GM21576 (cell line): ENCODE measurements around the gene PTMS.

Experiments
- ATAC-seq: cut with Tn5 transposase; IDR thresholded peaks from one replicate; pipeline ENCODE4 v1.9.1; 2021; ENCODE audit warnings: mild to moderate bottlenecking, moderate library complexity; ENCODE audit not compliant: unreplicated experiment

Gene PTMS

DNA sequence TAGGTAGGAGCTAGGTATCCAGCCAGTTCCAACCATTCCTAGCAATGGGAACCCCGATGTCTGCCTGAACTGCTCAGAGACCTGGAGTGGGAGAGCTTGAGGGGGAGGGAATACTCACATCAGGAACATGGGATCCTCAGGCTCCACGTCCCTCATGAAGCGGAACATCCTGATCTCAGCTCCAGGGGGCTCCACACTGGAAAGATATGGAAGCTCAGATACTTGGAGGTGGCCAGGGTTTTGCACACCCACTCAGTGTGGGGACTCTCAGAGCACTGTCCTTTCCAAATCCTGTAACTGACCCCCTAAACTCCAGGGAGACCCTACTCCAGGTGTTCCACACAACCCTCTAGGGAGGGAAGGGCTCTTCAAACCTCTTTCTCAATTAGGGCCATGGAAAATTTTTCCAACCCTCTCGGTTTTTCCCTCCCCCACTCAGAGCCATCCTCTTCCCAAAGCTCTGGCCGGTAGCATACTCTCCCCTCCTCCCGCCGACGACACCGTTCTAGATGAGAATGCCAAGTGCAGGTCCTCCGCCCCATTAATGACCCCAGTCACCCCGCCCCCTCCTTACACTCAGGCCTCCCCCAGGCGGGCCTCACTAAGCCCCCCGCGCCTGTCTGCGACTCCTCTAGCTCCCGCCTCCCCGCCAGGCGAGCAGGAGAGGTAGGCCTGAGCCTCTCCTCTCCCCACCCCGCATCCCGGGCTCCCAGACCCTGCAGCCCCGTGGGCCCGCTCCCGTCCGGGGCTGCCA lies 13.8 kb upstream of the PTMS start:
- no peak for ATAC-seq

DNA sequence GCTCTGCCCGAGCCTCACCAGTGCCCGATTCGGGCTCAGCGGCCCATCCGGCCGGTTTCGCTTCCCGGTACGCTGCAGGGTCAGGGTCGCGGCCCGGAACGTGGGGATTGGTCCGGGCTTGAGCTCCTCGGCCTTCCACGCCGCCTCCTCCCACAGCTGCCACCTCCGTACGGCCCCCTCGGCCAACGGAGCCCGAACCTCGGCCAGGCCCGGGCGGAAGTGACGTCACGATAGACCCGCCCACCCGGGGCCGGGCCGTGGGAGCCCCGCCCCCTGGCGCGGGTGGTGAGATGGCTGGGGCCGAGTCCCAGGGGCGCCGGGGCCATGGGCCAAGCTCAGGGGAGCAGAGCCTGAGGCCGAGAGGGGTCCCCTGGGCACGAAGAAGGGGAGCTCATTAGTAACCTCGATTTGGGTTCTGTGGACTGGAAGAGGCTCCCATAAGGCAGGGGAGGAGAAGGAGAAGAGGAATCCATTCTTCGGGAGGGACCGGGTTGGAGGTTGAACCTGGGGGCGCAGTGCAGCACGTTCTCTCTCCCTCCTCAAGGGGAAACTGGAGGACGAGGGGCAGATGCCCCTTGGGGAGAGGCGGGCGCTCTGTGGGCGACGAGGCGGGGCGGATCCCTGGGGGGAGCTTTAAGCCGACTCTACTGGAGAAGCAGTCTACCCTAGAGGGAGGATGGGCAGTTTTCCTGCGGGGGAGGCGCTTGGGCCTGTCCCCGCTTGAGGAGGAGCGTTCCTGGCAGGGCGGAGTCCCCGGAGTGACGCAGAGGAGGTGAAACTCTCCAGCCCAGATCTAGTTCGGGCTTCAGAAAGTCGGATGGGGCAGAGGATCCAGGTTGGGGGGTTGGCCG lies 13.0 kb upstream of the PTMS start, which contains the start of gene MLF2:
MLF2 (minus strand) TSS at position 221 of the 851 bp plus-strand sequence. CDS start 807 bp downstream, outside the sequence.
- peak; percentile 82 for ATAC-seq

DNA sequence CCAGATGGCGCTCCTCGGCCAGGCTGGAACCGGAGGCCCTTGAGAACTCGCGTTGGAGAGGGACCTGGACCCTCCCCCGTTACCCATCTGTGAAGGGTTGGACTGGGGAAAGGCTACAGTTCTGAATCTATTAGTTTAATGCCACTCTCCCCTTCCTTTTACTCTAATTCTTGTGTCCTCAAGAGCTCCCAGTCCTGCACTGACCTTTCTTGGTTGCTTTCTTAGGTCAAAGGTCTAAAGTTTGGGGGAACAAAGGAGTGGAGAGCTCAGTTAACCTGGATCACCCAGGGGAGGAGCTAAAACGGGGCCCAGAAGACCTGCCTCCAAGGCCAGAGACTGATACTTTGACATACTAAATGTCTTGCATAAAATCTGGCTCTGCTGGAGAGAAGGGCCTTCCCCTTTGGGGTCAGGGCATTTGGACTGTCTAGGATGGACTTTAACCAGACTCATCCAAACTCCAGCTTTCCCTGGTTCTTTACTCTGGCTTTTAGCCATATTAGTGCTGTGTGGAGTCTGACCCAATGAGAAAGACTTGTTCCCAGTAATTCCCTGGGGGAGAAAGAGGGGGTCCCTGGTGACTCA lies 12.3 kb upstream of the PTMS start:
- ATAC-seq = no peak

DNA sequence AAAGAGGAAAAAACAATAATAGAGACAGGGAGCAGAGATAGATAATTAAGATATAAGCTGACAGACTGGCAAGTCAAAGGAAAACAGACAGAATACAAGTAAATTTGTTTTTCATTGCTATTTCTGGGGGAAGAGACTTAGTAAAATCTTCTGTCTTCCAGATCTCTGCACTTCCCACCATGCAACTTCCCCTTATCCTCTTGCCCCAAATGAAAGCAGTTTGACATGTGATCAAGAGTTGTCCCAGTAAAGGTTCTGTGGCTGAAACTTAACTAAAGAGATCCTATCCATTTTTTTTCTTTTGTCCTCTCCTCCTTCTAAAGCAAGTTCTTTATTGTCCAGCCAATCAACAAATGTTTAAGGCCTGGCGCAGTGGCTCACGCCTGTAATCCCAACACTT lies 11.8 kb upstream of the PTMS start:
- no peak for ATAC-seq

DNA sequence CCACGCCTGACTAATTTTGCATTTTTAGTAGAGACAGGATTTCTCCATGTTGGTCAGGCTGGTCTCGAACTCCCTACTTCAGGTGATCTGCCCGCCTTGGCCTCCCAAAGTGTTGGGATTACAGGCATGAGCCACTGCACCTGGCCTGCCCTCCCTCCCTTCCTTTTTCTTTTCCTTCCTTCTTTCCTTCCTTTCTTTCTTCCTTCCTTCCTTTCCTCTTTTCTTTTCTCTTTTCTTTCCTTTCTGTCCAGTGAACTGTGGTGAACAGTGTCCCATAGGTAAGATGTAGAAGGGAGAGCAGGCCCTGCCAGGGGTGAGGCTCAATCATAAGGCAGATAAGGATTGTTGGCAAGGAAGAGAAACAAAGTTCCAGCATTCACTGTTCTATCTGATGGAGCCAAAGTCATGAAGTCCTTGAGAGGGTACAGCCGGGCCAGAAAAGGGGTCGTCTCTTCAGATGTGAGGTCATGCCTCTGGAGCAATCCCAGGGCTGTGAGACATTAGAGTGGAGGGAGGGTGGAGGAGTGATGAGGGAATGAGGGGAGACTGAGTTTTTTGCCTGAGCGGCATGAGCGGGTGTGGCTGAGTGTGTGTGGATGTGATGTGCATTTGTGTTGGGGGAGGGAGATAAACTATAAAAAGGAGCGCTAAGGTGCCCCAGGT lies 9.0 kb upstream of the PTMS start:
- ATAC-seq = no peak

DNA sequence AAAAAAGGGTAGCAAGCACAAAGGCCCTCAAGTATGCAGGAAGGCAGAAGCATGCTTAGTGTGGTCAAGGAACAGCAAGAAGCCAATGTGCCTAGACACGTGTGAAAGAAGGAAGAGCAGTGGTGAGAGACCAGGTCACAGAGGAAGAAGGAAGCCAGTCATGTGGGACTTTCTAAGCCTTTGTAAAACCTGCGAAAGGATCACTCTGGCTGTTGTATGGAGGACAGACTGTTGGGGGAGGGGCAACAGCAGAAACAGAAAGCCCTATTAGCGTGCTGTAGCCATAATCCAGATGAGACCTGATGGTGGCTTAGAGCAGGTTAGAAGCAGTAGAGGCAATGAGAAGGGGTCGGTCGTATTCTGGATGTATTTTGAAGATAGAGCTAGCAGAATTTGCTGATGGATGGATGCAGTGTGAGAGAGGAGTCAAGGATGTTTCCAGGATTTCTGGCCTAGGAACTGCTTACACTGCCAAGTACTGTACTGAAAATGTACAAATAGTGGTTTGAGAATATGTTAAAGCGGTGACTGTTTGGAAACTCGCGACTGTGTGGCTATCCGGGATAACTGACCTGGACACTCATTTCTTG lies 7.6 kb upstream of the PTMS start:
- no peak for ATAC-seq

DNA sequence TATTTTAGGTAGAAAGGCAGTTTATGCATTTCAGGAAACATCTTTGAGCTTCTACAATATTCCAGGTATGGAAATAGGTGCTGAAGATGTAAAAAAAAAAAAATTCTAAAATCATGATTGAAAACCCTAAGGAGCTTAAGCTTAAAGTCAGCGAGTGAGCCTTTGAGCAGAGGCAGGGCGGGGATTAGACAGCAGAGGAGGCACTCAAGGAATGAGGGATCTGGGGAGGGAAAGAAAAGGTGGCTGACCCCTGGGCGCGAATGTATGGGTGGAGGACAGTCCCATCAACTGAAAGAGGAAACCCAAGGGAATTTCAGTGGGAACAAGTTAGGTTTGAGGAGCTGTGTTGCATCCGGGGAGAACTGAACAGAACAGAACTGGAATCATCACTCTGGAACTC lies 6.4 kb upstream of the PTMS start:
- no peak for ATAC-seq

DNA sequence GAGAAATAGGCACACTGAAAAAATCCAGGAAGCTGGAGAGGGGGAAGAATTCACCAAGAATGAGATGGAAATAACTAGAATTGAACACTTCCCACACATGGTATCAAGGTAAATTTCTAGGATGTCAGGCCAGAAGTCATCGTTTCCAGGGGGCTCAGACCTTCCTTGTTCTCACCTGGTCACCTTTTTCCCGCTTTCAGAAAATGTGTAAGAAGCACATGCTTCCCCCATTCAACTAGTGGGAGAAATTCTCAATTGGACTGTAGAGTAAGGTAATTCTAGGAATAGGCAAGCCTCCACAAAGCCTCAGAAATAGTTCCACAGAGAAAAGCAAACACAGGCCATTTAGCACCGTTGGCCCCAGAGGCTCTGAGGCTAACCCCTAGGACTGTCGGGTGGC lies 2.8 kb upstream of the PTMS start:
- no peak for ATAC-seq

DNA sequence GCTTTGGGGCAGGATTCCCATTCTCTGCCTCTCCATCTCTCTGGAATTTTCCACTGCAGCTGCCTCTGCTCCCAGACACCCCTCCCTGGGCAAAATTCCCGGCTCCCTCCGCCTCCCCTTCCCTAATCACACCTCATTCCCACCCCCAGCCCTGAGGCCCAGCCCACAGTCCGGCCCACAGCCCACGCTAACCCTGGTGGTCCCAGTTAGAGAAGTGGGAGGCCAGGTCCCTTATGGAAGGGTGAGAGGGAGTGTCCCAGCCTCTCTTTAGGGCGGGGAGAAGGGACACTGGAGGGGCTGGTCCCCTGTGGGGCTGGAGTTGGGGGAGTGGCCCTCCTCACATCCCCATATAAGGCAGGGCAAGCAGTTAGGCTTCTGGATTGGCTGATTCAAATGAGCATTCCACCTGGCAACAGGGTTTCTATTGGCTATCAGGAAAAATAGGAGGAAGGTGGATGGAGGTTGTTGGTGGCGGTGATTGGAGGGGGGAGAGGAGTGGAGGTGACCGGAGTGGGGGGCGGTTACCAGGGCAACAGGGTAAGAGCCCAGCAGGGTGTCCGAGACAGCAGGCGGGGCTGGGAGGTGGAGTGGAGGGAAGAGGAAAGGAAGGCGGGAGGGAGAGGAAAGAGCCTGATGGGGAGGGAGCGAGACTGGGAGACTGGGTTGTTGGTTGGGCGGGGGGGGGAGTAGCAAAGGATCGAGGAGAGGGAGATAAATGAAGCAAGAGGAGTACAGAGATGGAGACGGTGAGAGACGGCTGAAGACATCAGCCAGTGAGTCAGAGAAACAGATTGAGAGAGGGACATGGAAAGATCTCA lies 1.9 kb upstream of the PTMS start:
- ATAC-seq = peak; percentile 79

DNA sequence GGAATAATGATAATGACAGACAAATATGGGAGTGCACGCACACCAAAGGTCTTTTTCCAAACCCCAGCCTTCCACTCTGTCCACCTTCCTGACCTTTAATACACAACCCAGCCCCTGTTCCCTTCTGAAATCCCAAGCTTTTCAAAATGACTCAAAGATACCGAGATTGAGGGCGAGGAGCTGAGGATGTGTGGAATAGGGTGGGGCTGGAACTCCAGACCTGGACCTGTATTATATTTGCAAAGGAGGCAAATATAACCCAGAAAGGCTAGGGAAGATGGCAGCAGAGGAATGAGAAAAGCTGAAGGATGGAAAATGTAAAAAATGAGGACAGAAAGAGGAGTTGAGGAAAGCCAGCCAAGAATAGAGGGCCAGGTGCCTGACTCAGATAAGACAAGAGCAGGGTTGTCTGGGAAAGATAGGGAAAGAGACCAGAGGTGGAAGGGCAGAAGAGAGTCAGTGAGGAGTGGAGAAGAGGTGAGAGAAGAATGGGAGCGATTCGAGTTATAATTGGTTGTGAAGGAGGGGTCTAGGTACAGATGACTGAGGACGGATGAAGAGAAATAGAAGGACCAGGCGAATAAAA lies 1.0 kb upstream of the PTMS start:
- no peak for ATAC-seq

DNA sequence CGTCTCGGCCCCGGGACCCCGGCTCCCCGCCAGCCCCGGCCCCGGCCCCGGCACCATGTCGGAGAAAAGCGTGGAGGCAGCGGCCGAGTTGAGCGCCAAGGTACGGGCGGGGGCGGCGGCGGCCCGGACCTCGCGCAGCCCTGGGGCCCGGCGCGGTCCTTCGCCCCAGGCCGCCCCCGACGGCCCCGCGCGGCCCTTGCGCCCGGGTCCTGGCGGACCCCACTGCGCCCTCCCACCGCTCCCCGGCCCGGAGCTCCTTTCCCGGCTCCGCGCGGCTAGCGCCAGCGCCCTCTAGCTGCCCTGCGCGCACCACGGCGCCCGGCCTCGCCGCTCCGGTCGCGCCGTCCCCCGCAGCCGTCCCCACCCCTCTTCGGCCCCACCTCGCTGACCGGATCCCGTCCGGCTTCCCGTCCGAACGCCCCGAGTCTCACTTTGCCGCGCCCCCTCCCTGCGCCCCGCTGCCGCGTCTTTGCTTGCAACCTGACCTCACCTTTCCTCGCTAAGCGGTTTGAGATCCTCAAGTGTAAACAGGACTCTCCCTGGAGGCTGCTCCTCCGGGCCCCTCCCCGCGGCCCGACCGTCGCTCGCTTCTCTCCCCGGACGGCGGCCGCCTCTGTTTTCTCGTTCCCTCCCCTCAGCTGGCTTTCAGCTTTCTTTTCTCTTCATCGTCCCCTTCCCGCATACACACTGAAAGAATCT lies 637 bp downstream of the PTMS start:
- peak; percentile 30 for ATAC-seq

DNA sequence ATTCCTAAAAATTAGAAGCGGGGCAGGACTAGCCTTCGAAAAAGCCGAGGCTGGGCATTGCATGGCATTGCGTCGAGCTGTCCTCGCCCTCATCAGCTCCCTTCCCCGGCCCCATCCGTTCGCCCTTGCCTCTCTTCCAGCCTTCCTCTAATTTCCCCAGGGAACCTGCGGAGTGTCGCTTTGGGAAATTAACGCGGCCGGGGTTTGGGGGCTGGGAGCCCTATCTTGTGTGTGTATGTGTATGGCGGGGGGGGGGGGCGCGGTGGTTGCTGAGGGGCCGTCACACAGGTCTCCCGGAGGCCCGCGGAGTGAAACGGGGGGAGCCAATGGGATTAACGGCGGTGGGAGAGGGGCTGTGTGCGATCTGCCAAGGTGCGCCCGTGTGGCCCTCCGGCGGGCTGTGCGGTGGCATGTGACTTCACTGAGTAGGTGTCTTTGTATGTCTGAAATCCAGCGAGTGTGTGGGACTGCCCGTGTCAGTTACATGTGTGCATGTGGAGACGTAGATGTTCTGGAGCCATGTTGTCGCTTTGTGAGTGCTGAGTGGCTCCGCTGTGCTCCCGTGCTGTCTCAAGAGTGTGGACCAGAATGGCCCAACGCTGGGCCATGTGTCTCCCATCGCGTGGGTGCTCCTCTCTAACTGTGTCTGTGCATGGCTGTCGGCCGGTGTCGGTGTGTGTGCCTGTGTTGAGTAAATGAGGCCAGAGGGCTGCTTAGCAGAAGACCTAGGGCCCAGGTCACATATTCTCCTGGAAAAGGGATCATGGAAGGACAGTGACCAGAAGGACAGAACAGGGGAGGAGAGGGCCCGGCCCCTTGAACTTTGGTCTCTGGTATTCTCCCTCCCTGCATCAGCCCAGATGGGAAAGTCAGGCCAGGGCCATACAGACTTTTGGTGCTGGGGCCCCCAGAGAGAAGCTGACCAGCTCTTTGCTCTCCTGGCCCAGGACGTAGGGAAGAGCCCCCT lies 1.5 kb downstream of the PTMS start:
- no peak for ATAC-seq

DNA sequence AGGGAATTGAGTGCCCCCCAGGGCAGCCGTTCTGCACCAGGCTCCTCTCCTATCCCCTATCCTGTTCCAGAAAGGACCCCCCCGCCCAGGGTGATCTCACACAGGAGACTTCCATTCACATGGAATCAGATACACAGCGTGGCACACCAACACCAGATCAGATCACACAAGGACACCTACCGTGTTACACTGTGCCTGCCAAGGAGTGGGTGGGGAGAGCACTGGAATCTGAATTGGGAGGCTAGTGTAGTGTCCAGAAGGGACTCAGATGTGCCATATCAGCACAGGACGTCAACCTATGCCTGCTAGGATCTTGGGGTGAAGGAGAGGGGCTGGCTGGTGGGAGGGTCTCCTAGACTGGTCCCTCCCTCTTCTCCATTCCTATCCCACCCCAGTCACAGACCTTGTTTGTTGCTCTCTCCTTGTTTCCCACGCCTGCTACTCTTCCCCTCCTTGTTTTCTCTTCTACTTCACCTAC lies 2.3 kb downstream of the PTMS start:
- no peak for ATAC-seq

DNA sequence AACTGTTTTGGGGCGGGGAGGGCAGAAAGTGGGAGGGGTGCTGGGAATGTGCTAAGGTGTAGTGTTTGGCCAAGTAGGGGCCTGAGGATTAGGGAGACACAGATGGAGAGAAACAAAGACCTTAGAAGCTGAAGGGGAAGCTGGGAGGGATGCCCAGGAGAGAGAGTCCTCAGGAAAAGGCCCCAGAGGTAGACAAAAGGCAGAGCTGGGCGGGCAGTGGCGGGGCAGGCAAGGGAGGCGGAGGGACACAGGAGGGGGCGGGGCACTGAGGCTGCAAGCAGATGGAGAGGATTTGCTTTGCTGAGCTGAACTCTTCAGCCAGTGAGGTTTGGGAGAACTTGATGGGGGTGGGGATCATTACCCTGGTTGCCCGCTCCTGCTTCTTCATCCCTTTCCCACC lies 2.8 kb downstream of the PTMS start:
- no peak for ATAC-seq

DNA sequence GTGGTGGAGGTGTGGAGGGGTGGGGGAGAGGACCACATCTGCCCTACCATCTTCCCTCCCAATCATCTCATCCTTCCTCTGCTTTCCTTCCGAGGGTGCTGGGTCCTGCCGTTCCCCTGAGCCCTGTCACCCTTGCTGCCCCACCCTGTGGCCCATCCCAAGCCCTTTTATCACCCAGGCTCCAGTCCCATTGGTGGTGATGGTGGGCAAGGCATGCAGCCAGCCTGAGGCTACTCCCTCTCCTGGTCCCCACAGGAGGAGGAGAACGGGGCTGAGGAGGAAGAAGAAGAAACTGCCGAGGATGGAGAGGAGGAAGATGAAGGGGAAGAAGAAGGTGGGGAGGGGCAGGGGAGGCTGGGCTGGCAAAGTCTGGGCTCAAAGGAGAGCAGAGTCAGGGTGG lies 3.5 kb downstream of the PTMS start:
- ATAC-seq = no peak

DNA sequence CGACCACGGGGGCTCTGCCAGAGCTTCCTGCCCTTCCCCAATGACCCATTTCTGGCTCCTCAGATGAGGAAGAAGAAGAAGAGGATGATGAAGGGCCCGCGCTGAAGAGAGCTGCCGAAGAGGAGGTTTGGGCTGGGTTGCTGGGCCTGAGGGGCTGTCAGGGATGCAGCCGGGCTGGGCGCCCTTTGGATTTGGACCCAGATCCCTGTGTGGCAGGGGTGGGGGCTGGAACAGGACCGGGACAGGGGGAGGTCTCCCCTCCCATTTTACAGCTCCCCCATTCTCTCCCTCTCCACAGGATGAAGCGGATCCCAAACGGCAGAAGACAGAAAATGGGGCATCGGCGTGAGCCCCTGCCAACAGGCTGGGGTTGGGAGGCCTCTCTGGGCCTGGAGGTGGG lies 3.9 kb downstream of the PTMS start:
- no peak for ATAC-seq

DNA sequence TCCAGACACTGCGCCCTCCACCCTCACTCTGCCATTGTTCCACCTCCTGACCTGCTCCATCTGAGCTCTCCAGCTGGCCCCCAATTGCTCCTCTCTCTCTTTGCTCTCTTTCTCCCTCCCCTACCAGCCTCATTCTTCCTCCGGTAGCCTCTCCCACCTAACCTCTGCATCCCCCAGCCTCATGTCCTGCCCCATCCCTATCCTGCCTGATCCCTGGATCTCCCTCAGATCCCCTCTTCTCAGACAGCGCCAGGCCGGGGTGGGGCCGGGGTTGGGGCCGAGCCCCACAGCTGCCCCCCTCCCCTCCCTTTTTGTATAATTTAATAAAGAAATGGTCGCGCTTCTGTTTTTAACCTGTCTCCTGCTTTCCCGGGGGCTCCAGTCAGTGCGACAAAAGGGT lies 4.4 kb downstream of the PTMS start:
- ATAC-seq = no peak

DNA sequence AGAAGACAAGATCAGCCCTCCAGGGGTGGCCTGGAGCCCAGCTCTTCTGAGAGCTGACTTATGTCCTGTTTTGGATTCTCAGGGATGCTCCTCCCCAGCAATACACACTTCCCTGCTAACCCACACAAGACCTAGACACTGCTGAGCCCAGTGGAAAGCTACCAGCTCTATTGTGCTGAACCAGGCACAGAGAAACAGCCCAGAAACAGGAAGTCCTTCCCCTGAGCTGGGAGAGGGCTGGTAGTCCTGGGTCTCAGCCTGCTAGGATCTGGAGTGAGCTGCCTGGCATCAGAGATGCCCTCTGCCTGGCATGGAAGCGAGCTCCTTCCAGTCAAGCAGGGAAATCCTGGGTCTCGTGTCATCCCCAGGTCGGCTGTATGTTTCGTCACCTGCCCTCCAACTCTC lies 4.9 kb downstream of the PTMS start:
- ATAC-seq = no peak
